SHP77 (cell line): ENCODE measurements around the gene RAB6B.

Experiments used
- DNase-seq, 2 experiments: peaks; one replicate each; lab custom pipeline; 2025; lab: John Stamatoyannopoulos, UW

RAB6B gene

DNA sequence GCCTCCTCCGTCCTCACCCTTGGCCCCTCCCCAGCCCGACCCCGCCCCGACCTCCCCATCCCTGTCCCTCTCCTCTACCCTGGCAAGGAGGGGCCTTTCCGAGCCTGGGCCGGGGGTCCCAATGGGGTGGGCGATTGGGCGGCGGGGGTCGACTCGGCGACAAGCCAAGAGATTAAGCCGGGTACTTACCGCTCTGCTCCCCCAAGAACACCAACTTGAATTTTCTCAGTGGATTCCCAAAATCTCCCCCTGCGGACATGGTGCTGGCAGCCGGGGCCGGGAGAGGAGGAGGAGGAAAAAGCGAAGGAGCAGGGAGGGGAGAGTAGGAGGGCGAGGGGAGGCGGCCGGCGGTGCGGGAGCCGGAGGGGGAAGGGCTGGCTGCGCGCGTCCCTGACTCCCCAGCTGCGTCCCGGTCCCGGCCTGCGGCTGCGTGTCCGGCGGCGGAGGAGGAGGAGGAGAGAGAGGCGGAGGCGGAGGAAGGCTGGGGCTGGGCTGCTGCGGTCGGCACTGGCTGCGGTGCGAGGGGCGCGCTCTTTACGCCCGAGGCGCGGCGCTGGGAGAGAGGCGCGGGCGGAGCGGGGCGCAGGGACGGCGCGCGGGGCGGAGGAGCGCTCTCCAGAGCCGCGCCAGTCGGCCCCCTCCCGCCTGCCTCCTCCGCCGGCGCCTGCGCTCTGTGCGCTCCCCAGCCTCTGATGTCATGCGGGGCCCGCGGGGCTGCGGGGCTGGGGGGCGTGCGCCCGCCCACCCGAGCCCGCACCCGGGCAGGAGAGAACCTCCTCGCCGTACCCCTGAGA, at the start of gene RAB6B:
TSS of gene RAB6B (minus strand) at position 675 of the 794 bp plus-strand sequence. CDS start at position 259, 416 bp downstream.
- no peak for DNase-seq

DNA sequence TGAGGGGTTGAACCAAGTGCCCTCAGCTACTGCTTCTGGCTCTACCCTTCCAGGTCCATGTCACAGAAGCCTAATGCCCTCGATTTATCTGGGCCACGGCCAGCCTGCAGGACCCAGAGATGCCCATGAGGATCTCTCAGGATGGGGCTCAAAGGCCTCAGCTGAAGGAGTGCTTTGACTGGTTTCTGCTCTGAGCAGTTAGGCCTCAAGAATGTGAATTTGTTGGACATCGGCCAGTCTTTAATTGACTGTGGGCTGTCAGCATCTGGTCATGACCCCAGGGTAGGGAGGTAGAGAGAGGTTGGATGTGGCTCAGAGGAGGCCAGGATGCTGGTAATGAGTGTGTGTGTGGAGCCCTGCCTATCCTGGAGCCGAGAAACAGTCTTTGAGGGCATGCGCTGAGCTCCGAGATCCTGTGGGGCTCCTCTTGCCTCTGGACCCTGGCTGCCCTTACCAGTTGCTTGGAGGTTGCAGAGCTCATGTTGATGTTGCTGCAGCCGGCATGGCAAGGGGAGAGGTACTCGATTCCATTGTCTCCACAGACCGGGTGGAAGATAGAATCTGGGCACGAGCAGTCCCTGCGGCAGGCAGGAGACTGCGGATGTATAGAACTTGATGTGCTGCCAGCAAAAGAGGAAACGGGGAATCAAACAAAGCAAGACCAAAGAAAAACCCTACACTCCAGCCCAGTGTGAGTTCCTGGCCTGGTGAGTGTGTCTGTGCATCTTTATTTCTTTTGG, 49.1 kb upstream of the RAB6B start:
- DNase-seq: no peak

DNA sequence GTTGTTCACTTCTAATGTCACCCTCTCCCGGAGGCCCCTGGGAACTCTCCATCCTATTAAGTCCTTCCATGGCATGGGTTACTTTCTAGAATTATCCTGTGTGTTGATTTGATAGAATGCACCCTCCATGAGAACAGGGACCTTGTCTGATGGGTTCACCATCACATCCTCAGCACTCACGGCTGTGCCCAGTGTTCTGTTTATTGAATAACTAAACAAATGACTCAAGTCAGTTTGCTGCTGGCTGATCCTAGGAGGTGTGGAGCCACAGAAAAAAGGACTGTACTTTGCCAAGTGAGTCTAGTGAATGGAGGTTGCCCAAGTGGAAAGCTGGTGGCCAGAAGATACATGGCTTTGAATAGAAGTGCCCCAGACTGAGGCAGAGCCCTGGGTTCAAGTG, 48.5 kb upstream of the RAB6B start:
- DNase-seq: no peak

DNA sequence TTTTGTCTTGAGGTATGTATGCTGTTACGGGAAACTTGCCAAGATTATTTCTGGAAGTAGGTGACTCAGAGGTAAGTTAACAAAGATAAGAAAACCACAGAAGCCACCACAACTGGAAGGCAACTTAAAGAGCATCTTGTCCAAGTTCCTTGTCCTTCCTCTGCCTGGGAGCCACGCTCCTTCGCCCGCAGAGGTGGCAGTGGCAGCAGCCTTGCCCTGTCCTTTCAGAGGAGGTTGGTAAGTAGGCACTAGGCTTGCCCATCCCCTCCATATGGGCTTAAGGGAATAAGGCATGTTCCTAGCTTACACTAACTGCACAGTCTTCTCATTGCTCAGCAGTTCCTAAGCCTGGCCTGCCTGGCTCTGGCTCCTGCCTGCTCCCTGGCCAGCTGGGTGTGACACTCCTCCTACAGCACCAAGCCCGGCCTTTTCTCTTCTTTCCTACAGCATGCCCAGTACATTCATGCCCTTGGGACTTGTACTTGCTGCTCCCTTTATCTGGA, 48.0 kb upstream of the RAB6B start:
- DNase-seq: no peak

DNA sequence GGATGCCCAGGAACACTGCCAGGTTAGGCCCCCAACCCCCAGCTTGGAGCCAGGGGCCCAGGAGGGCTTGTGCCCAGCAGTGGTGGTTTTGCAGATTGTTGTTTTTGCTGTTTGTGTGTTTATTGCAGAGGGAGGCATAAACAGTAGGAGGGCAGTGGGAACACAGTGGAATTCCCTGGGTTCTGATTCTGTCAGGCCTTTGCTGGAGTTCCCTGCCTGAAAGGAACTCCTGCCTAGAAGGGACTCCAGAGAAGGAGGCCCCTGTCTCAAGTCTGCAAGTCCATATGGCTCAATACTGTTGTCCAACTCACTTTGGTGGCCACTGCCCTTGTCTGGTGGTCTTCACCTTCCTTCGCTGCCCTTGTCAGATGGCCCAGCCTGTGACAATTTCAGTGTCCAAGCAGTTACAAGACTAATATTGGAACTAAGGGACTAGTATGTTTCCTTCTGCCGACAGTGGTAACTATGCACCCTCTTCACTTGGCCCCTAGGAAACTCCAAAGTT, 47.4 kb upstream of the RAB6B start:
- no peak for DNase-seq

DNA sequence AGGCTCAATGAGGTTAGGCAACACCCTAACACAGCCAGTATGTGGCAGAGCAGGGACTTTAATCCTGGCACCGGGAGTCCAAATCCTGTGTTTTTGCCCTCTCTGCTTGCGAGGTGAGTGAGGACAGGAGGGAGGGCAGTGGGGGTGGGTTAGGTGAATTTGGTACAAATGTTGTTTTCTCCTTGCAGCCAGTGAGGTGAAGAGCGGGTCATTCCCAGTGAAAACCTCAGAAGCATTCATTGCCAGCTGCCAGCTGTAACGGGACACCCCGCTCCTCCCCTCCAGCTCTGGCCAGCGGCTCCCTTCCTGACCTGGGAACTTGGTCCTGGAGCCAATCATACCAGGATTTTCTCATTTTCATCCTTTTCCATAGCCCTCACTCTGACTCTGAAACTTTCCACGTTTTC, 45.7 kb upstream of the RAB6B start:
- no peak for DNase-seq

DNA sequence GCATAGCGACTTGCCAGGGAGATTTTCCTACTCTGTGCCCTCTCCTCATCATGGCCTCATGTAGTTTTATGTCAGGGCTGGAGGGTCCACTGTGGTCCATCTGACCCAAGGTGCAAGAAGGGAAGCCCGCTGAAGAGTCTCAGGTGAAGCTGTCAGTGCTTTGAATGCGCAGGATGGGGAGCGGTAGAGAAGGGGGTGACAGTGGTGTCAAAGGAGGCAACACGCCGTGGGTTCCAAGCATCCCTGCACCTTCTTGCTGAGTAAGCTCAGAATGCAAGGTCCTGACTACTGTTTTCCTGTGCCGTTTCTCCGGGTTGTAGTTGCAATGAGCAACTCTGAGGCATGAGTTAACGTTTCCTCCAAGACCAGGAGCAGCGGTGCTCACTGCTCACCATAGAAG, 44.9 kb upstream of the RAB6B start:
- DNase-seq: no peak

DNA sequence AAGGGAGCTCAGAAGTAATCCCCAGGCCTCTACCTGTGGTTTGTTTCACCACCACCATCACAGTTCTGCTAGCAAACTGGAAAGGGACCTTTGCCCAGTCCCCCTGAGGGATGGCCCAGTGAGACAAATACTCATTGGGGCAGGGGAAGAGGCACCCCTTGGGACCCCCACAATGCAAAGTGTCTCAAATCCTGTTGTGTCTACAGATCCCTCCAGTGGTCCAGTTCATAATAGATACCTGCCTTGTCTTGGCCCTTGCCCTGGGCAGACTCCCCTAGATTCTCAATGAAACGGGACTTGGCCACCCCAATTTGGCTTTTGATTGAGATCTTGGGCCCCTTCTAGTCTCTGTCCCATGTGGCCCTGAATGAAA, 43.8 kb upstream of the RAB6B start:
- no peak for DNase-seq

DNA sequence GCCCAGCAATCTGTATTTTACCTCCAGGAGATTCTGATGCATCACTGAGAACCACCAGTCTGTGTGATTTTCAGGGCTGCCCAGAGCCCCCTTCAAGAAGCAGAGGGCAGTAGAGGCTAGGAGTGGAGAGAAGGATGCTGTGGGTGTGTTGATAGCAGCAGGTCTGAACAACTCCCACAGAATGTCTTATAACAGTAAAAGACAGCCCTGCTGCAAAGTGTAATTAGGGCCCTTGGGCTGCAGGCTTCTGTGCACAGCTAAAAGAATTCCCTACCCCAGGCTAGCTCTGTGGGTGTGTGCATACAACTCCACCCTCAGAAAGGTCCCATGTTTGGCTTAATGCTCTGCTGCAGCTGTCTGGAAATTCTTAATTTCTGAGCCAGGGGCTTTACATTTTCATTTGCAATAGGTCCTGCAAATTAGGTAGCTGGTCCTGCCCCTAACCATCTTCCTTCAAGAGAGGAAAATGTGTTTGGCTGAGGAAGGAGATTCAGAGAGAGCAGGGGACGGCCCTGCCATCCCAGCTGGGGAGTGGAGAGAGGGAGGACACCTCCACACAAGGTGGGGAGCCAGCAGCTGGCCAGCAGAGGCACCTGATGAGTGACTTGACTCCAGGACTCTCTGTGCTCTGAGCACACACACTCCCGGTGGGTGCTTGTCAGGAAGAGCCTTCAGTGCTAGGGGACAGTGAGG, 43.2 kb upstream of the RAB6B start:
- DNase-seq: no peak

DNA sequence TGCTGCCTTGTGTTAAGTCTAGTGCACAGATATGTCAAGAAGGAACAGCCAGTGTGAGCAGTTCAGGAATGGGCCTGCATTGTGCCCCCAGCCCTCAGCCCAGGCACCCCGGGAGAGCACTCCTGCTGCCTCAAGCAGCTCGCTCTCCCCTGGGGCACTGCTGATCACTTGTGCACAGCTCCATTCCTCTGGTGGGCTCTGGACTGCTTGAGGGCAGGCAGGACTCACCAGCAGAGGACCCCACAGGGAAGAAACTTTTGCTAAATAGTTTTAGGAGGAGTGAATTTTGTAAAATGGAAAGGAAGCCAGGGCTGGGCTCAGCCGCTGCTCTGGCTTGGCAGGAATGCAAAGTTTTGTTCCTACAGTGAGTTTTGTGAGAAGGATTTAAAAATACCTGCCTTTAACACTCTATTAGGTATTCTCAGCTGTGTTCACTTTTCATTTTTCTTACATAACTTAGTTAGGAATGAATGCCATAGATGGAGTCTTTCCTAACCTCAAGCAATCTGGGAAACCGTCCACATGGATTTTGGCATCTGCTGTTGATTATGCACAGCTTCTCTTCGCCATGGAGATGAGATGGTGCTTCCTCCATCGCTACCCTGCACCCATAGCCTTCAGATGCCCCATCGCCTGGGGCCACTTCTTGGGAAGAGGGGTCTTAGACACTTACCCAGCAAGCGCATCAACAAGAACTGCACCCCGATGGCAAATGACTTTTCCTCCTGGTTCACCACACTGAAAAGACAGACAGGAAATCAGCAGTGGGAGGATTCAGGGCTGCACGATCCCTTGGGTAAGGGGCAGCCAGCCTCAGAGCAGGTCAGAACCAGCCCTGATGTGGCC, 42.3 kb upstream of the RAB6B start:
- no peak for DNase-seq

DNA sequence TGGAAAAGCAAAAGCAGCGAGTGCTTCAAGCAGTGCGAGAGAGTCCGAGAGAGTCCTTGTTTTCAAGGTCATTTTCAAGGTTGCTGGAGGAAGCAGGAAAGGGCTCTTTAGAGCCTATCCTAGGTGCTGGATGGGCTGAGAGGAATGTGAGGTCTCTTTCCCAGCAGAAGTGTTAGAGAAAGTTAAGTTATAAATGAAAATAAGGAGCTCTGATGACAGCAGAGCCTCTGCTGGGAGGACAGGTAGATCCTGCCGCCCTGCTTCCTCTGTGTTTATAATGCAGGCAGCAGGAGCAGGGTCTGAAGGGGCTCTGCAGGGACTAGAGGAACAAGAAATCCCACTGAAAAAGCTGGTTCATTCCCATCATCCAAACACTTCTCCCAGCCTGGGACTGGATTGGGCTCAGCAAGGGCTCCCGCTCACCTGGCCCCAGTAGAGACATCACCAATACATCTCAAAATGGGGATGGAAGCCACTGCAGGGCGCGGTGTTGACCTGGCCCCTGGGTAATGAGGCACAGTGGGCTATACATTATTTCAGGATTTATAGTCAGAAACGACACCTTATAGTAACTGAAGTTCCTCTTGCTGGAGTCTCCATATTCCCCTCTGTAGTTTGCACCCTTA, 41.5 kb upstream of the RAB6B start:
- DNase-seq: no peak

DNA sequence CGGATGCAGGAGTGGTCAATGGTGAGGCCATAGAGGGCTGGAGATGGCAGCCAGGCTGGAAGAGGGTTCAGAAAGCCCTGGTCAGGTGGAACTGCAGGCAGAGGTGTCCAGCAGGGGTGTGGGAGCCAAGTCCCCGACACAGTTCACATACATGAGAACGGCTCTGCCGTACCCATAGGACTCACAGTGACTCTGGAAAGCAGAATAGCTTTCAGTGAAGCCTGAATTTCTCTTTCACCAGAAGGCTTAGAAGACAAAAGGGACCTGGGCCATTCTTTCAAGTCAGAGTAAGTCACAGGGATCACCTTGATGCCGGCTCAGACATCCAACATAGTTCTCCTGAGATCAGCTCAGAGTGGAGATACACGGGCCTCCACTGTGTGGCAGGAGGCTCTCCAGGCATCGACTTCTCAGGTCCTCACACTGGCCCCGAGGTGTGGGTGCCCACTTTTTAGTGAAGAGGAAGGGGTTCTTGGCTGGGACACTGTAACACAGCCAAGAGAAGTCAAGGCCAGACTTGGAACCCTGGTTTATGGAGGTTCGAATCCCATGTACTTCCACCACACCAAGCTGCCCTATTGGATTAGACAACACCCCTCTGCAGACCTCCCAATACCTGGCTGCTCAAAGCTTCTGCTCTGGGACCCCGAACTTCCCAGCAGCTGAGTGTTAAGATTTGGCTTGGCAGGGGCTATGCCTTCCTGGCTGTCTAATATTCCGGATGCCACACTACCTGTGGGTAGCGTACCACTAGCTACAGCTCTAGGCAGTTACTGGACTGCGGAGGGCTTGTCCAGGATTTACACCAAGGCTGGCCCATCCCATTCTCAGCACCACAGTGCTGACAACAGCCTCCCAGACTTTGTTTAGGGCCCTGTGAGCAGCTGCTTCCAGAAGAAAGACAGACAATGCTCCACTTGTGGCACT, 40.4 kb upstream of the RAB6B start:
- DNase-seq: no peak

DNA sequence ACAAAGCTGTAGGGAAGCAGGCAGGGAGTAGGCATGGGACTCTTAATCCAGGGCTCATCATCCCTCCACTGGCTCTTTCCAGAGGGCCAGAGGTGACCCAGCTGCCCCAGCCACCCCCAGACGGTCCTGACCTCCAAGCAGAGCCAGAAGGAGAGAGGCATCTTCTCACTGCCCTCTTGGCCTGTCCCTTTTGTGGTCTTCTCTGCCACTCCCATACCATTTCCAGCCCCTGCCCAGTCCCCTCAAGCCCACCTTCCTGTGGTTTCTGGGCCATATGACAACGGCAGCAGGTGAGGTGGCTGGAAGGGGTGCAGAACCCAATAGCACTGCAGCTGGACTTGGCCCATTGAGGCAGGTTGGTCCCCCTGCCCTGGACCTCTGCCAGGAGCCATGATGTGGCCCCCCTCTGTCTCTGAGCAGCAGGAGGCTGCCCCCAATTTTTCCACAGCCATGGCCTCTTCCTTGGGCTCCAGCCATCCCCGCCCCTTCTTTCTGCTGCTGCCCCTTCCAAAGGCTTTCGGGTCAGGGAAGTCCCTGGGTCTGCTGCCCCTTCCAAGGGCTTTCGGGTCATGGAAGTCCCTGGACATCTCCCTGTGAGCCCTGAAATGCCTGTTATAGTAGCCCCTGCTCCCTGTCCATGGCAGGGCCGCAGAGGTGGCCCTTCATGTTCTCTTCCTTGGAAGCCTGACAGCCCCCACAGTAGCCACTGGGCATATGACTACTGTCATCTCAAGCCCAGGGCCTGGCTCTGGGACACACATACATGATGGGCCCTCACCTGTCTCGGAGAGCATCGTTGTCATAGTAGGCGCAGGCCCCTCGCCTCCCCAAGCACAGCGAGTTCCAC, 39.5 kb upstream of the RAB6B start:
- no peak for DNase-seq

DNA sequence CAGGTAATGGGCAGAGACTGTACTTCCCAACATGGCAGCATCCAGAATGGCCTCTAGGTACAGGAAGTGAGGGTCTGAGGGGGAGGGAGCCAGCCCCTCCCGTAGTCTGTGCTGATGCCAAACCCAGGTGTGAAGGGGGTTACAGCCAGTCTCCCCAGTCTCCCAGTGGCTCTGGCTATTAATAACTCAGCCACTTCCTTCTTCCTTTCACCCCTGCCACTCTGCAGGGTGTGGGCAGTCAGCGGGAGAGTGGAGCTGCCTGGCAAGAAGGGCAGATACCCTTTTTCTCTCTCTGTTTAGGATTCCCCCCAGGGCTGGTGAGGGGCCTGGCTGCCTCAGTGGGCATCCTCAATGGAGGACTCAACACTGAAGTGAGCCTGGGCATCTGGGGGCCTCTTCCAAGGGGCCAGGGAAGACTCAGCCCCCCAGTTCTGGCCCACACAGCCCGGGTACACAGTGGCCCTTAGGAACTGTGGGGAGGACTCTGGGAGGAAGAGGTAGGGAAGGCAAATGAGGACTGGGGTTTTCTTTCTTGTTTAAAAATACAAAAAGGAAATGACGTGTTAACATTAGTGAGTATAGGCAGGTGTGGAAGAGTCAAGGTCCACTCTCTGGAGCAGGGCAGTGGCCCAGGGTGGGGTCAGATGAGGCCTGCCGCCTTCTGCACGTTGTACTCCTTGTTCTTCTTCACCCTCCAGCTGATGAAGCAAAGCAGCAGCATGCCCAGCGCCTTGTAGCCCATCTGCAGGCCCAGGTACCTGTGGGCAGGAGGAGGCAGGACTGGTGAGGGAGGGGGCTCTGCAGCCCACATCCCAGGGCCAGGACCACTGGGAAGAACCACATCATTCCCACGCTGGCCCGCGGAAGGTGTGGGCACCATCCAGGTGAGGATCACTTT, 38.6 kb upstream of the RAB6B start:
- DNase-seq: no peak

DNA sequence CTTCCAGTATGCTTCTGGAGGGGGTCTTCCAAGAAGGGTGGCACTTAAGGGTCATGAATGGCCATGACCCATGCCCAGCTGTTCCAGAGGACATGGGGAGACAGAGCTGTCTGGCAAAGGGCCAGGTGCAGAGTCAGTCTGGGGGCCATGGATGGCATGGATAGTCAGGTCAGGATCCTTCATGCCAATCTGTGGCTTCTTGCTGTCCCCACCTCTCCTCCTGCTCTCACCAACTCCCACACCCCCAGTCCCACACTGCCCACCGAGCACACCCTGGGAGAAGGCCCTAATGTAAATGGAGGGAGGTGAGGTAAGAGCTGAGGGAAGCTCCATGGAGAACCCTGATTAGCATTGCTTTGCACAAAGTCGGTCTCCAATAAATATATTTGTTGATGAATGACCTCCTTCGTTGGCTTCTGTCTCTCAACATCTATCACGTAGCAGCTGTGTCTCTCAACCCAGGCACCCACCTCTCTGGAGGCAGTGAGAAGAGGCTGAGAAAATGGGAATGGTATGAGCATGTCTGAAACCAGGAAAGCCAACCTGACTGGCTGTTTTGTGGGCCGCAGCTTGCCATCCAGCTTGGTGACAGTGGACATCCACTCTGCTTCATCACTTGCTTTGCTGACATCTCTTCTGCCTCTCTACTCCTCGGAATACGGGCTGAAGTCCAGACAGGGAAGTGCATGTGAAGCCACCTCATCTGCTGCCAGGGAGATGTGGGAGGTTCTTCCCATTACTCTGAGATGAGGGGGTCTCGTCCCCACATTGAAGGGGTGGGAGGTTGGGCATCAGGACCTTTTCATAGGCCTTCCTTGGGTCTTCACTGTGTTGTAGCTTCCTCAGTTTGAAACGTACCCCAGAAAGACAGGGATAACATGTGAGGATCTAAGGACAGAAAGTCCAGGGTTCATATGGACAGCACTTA, 37.7 kb upstream of the RAB6B start:
- no peak for DNase-seq

DNA sequence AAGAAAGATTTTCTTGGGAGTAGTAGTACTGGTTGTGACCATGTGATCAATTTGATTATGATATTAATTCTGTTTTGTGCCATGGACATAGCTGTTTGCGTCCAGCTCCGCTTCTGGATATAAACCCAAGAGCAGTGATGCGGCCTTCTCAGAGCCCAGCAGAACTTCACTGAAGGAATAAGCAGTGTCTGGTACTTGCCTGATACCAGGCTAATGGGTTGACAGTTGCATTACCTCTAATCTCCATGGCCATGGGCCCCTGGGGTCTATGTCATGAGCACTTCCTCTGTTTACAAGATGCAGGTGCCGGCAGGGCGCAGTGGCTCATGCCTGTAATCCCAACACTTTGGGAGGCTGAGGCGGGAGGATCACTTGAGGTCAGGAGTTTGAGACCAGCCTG, 36.3 kb upstream of the RAB6B start:
- no peak for DNase-seq

DNA sequence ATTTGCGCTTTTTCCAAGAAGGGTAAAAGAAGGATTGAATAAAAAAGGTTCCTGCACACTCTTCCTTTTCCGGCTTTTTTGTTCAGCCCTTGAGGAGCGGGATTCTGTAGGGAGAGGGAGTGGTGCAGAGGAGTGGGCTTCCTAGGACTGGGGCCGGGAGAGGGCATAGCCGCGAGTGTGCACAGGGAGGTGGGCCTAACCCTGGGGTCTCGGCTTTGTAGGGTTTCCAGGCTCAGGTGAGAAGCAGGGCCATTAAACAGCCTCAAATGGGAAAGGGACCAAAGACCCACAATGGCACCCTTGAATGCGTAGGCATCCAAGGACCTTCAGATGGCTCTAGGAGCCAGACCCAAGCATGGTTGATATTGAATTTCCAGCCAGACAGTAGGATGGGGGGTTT, 35.4 kb upstream of the RAB6B start:
- DNase-seq: no peak
